CD4-positive, alpha-beta T cell (primary cell): ENCODE data around the gene HOXB3. TPM values are rescaled to one million over a fixed set of nuclear protein-coding genes. Genes with fewer than 3 reads are reported as not detected.

ENCODE experiments used
- ATAC-seq: fragments of 200-7000 bp; cut with Tn5 transposase; one replicate; pipeline ENCODE4 v1.10.0; 2022; ENCODE audit warnings: mild to moderate bottlenecking; ENCODE audit not compliant: poor library complexity
- CTCF ChIA-PET: fragments of 350-600 bp; sonication (Branson Sonifier 250); formaldehyde crosslinking; loops from one replicate; lab custom pipeline; 2021; ENCODE audit warnings: antibody characterized with exemption, inconsistent platforms; lab: Charles Lee
- POLR2A ChIA-PET: fragments of 350-600 bp; sonication (Branson Sonifier 250); formaldehyde crosslinking; loops from one replicate; lab custom pipeline; 2021; ENCODE audit warnings: antibody characterized with exemption, inconsistent platforms; lab: Charles Lee
- DNase-seq, 14 experiments: peaks; one replicate each; pipeline ENCODE4 v3.0.0-alpha.2; 2013 to 2020; ENCODE audit warnings: mixed read lengths in 2 of 14
- H3K27ac ChIP-seq, 2 donors: one replicate each; pipeline versions ENCODE4 v1.5.1 to v1.7.0; 2013; ENCODE audit warnings: low read length in 2 of 2, low read depth in 1 of 2, mild to moderate bottlenecking in 1 of 2
- H3K27me3 ChIP-seq, 2 experiments: 1 replicate in 1 of 2; 2 replicates in 1 of 2; pipeline versions ENCODE4 v1.6.1 to v1.7.0; 2013; ENCODE audit warnings: low read length in 2 of 2, control low read depth in 1 of 2, mild to moderate bottlenecking in 1 of 2, moderate library complexity in 1 of 2; ENCODE audit not compliant: insufficient read depth in 2 of 2, control insufficient read depth in 1 of 2
- H3K36me3 ChIP-seq: one replicate; pipeline ENCODE4 v1.6.1; 2013; ENCODE audit warnings: low read length, control low read depth; ENCODE audit not compliant: insufficient read depth
- H3K4me1 ChIP-seq: one replicate; pipeline ENCODE4 v1.6.1; 2013; ENCODE audit warnings: low read length, control low read depth; ENCODE audit not compliant: insufficient read depth
- H3K4me3 ChIP-seq: one replicate; pipeline ENCODE4 v1.5.1; 2013; ENCODE audit warnings: mild to moderate bottlenecking, low read length, moderate library complexity
- H3K9me3 ChIP-seq, 2 experiments: 1 replicate in 1 of 2; 2 replicates in 1 of 2; pipeline versions ENCODE4 v1.6.1 to v1.7.0; 2013; ENCODE audit warnings: low read length in 2 of 2, mild to moderate bottlenecking in 2 of 2, control low read depth in 1 of 2, moderate library complexity in 1 of 2; ENCODE audit not compliant: control insufficient read depth in 1 of 2, insufficient read depth in 1 of 2
- H3K27ac Mint-ChIP-seq: one replicate; pipeline ENCODE4 v1.8.0; 2020; ENCODE audit warnings: mixed read lengths
- H3K27me3 Mint-ChIP-seq: one replicate; pipeline ENCODE4 v1.8.0; 2021; ENCODE audit warnings: mixed read lengths
- H3K36me3 Mint-ChIP-seq: one replicate; pipeline ENCODE4 v1.8.0; 2021; ENCODE audit warnings: low read depth, mixed read lengths
- H3K4me1 Mint-ChIP-seq: one replicate; pipeline ENCODE4 v1.8.0; 2021; ENCODE audit warnings: low read depth, mixed read lengths
- H3K4me3 Mint-ChIP-seq: one replicate; pipeline ENCODE4 v1.8.0; 2020; ENCODE audit warnings: mild to moderate bottlenecking, mixed read lengths
- H3K9me3 Mint-ChIP-seq: one replicate; pipeline ENCODE4 v1.8.0; 2020; ENCODE audit warnings: mixed read lengths
- CTCF ChIP-seq: fragments of 200-600 bp; IDR thresholded peaks from one replicate; pipeline ENCODE4 v1.8.0; 2022; ENCODE audit warnings: antibody characterized with exemption, mild to moderate bottlenecking
- intact Hi-C, 2 experiments: fragments of 100-400 bp; cut with DNase I in 1 of 2; cut with micrococcal nuclease in 1 of 2; formaldehyde crosslinking; loops; one replicate each; pipeline versions ENCODE4 v1.15.1 to v1.9.0; 2023 to 2025; cut with DNase I, micrococcal nuclease
- total RNA-seq, 174 experiments: library from RNA in 2 of 174; stranded (reverse) in 2 of 174; gene quantifications; one replicate each; pipeline ENCODE4 v1.2.3 and lab custom pipeline; 2021 to 2026

The HOXB3 gene
- total RNA-seq, 2 experiments from 2014 or later: 0.25 to 0.36 TPM

GRCh38 chr17:48546137-48546923 lies 43.7 kb downstream of the HOXB3 start:
- POLR2A ChIA-PET: interaction anchor here (1.0 kb wide), 1 partner anchor 9 kb away, joined by 7 read pairs; no protein-coding TSS in a partner anchor
- H3K27me3 ChIP-seq: no peaks in the 10 kb centered on the region
- H3K36me3 ChIP-seq: no peaks in the 10 kb centered on the region
- Mint-ChIP-seq H3K27ac (peak overlapping the region; percentile 79), H3K27me3 (peaks cover 57% of the 10 kb centered on the region), H3K4me3 (peak overlapping the region; percentile 49), H3K36me3 (no peaks in the 10 kb centered on the region), H3K4me1 (peaks cover 48% of the 10 kb centered on the region), H3K9me3 (no peaks in the 10 kb centered on the region)
- H3K9me3 ChIP-seq: no peaks in the 10 kb centered on the region
- CTCF ChIA-PET: interaction anchor here (1.6 kb wide), 1 partner anchor 53 kb away, joined by 8 read pairs; no protein-coding TSS in a partner anchor
- H3K27ac ChIP-seq: peak overlapping the region in 1 of 2 donors; percentile 77
- H3K4me3 ChIP-seq: peak overlapping the region; percentile 21
- no peak for DNase-seq
- no peak for ATAC-seq
- TF ChIP-seq CTCF: no peak
- peaks cover 61% of the 10 kb centered on the region for H3K4me1 ChIP-seq
- intact Hi-C loops: no loop called here

GRCh38 chr17:48545539-48545938 lies 44.5 kb downstream of the HOXB3 start:
- H3K27me3 ChIP-seq: no peaks in the 10 kb centered on the region
- H3K27me3 Mint-ChIP-seq: peaks cover 63% of the 10 kb centered on the region
- H3K4me1 Mint-ChIP-seq: peaks cover 53% of the 10 kb centered on the region
- H3K4me3 Mint-ChIP-seq: peak overlapping the region; percentile 91
- H3K36me3 ChIP-seq: no peaks in the 10 kb centered on the region
- no peaks in the 10 kb centered on the region for H3K9me3 Mint-ChIP-seq
- DNase-seq (no peak), ATAC-seq (no peak)
- no peaks in the 10 kb centered on the region for H3K36me3 Mint-ChIP-seq
- H3K27ac Mint-ChIP-seq: no peak overlapping the region
- ChIA-PET CTCF (no interaction called here), POLR2A (no interaction called here)
- H3K4me1 ChIP-seq: peaks cover 67% of the 10 kb centered on the region
- TF ChIP-seq CTCF: no peak
- no peaks in the 10 kb centered on the region for H3K9me3 ChIP-seq
- peak overlapping the region in 1 of 2 donors; percentile 77 for H3K27ac ChIP-seq
- H3K4me3 ChIP-seq: peak overlapping the region; percentile 88
- intact Hi-C loops: no loop called here

GRCh38 chr17:48545022-48545375 lies 45.0 kb downstream of the HOXB3 start, which contains the start of gene HOXB2:
Gene HOXB2 (minus strand): TSS chr17:48545109. CDS start chr17:48544911, 198 bp downstream.
- POLR2A ChIA-PET: no interaction called here

More at GRCh38 chr17:48545022-48545375, 45.0 kb downstream of the HOXB3 start, which contains the start of gene HOXB2:
- ATAC-seq (no peak), DNase-seq (no peak)
- Mint-ChIP-seq H3K27ac (peak within 1 kb of the TSS; percentile 80), H3K27me3 (peaks cover 68% of the 10 kb centered on the region), H3K4me1 (peaks cover 56% of the 10 kb centered on the region), H3K9me3 (no peaks in the 10 kb centered on the region), H3K36me3 (no peaks in the 10 kb centered on the region), H3K4me3 (peak within 1 kb of the TSS; percentile 91)
- no peaks in the 10 kb centered on the region for H3K27me3 ChIP-seq
- no peaks in the 10 kb centered on the region for H3K36me3 ChIP-seq
- peaks cover 70% of the 10 kb centered on the region for H3K4me1 ChIP-seq
- no peak for TF ChIP-seq CTCF
- H3K4me3 ChIP-seq: peak within 1 kb of the TSS; percentile 88
- peak within 1 kb of the TSS; percentile 71 to 77 for H3K27ac ChIP-seq
- CTCF ChIA-PET: no interaction called here
- no peaks in the 10 kb centered on the region for H3K9me3 ChIP-seq
- intact Hi-C loops: no loop called here
